Measurements from ENCODE around the gene KRT73. TPM values are rescaled to one million over a fixed set of nuclear protein-coding genes. Genes with fewer than 3 reads are reported as not detected.

Gene KRT73
- total RNA-seq, 1 donor from 2014 or later, result not detected

DNA sequence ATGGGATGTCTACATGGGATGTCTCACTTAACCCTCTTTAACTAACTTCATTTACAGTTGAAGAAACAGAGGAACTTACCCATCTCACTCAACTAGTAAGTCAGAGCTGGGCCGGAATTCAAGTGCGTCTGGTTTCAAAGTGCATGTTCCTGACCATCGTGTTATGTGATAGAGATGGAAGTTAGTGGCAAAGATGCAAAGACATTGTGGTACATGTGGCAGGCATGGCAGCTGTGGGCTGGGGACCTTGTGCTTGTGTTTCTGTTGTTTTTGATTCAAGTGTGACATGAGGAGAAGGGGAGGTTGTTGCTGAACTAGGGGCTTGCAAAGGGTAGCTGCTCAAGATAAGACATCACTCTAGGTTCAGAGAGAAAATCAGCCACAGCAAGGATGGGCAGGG is 42.4 kb downstream of the KRT73 start:
- Mint-ChIP-seq H3K4me3 (ENCODE audit: unreplicated experiment) (no peak overlapping the region), H3K9me3 (ENCODE audit: low read depth) (no peaks in the 10 kb centered on the region), H3K27ac (ENCODE audit: unreplicated experiment) (no peak overlapping the region), H3K27me3 (ENCODE audit: low read depth) (peaks cover 67% of the 10 kb centered on the region), H3K4me1 (ENCODE audit: low read depth) (no peaks in the 10 kb centered on the region), H3K36me3 (ENCODE audit: low read depth) (no peaks in the 10 kb centered on the region)
- TF ChIP-seq, protein P1, sequence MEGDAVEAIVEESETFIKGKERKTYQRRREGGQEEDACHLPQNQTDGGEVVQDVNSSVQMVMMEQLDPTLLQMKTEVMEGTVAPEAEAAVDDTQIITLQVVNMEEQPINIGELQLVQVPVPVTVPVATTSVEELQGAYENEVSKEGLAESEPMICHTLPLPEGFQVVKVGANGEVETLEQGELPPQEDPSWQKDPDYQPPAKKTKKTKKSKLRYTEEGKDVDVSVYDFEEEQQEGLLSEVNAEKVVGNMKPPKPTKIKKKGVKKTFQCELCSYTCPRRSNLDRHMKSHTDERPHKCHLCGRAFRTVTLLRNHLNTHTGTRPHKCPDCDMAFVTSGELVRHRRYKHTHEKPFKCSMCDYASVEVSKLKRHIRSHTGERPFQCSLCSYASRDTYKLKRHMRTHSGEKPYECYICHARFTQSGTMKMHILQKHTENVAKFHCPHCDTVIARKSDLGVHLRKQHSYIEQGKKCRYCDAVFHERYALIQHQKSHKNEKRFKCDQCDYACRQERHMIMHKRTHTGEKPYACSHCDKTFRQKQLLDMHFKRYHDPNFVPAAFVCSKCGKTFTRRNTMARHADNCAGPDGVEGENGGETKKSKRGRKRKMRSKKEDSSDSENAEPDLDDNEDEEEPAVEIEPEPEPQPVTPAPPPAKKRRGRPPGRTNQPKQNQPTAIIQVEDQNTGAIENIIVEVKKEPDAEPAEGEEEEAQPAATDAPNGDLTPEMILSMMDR (IDR thresholded peaks at IDR 0.05), result no peak
- no peak for DNase-seq (ENCODE audit: low spot score)

DNA sequence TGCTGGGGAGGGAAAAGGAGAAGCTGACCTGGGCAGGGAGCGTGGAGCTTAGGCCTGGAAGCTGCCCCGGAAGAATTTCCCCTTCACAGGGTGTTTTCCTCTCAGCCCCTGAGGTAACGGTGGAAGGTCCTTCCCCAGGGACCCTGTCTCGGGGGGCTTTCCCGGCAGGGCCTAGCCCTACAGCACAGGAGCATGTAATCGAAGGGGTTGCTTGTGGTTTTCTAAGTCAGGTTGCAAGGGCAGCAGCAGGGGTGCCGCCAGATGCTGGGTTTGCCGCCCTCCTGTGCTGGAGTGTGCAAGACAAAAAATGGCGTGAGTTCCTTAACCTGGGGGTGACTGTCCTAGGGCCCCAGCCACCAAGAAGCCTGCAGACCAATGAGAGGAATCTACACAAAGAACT is 43.1 kb downstream of the KRT73 start:
- TF ChIP-seq, protein P1 (IDR thresholded peaks at IDR 0.05), result no peak
- H3K27ac Mint-ChIP-seq (ENCODE audit: unreplicated experiment), result no peak overlapping the region
- no peaks in the 10 kb centered on the region for H3K36me3 Mint-ChIP-seq (ENCODE audit: low read depth)
- H3K9me3 Mint-ChIP-seq (ENCODE audit: low read depth), result no peaks in the 10 kb centered on the region
- H3K4me1 Mint-ChIP-seq (ENCODE audit: low read depth), result no peaks in the 10 kb centered on the region
- peak; percentile 47 for DNase-seq (ENCODE audit: low spot score)
- H3K4me3 Mint-ChIP-seq (ENCODE audit: unreplicated experiment), result no peak overlapping the region
- peaks cover 67% of the 10 kb centered on the region for H3K27me3 Mint-ChIP-seq (ENCODE audit: low read depth)

DNA sequence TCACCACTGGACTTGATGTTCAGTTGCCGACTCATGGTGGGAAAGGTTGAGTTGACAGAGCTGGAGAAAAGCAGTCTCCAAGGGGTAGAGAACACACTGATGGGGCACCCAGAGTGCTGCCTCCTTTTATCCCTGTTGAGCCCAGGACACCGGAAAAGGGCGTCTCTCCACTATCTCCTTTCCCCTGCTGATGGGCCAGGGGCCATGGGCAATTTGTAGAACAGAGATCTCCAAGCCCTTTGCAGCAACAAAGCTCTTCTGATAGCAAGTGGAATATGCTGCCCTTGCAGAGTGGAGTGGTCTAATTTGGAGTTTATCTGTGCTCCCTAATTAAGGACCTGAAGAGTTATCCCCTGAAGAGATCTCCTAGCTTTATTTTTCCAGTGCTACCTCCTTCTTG is 44.6 kb downstream of the KRT73 start, which contains the start of gene KRT74:
Gene KRT74 (minus strand): TSS at position 101 of the 400 bp plus-strand sequence. CDS start 66 bp downstream, at position 35.
- H3K36me3 Mint-ChIP-seq (ENCODE audit: low read depth), result no peaks in the 10 kb centered on the region
- TF ChIP-seq, protein P1 (IDR thresholded peaks at IDR 0.05), result no peak
- no peak within 1 kb of the TSS for H3K4me3 Mint-ChIP-seq (ENCODE audit: unreplicated experiment)
- H3K4me1 Mint-ChIP-seq (ENCODE audit: low read depth), result no peaks in the 10 kb centered on the region
- H3K27ac Mint-ChIP-seq (ENCODE audit: unreplicated experiment), result no peak within 1 kb of the TSS
- peaks cover 63% of the 10 kb centered on the region for H3K27me3 Mint-ChIP-seq (ENCODE audit: low read depth)
- no peak for DNase-seq (ENCODE audit: low spot score)
- H3K9me3 Mint-ChIP-seq (ENCODE audit: low read depth), result no peaks in the 10 kb centered on the region

DNA sequence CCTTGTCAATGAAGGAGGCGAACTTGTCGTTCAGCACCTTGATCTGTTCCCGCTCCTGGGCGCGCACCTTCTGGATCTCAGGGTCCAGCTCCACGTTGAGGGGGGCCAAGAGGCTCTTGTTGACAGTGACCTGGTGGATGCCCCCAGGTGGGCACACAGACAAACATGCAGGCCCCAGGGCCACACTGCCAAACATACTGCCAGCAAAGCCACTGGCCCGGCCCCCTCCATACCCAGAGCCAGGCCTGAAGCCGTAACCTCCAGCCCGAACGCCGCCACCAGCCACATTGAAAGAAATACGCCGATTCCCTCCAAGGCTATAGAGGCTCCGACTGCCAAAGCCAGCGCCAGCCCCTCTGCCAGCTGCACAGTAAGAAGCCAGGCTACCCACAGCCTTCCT is 45.1 kb downstream of the KRT73 start:
- Mint-ChIP-seq H3K36me3 (ENCODE audit: low read depth) (no peaks in the 10 kb centered on the region), H3K9me3 (ENCODE audit: low read depth) (no peaks in the 10 kb centered on the region), H3K4me1 (ENCODE audit: low read depth) (no peaks in the 10 kb centered on the region), H3K27ac (ENCODE audit: unreplicated experiment) (no peak overlapping the region), H3K4me3 (ENCODE audit: unreplicated experiment) (no peak overlapping the region), H3K27me3 (ENCODE audit: low read depth) (peaks cover 64% of the 10 kb centered on the region)
- TF ChIP-seq, protein P1 (IDR thresholded peaks at IDR 0.05), result no peak
- peak; percentile 63 for DNase-seq (ENCODE audit: low spot score)

DNA sequence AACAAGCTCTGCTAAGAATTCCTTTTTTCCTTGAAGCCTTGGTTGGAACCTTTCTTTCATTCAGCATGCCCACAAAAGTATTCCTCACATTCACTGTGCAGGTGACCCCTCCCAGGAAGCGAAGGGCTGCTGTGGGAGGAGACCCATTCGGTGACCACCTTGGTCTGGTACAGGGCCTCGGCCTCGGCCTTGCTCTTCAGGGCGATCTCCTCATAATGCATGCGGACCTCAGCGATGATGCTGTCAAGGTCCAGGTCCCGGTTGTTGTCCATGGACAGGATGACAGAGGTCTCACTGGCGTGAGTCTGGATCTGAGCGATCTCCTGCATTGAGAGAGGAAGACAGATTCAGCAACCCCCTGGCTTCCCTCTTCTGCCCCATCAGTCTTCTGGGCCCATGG is 47.8 kb downstream of the KRT73 start:
- peak; percentile 52 for DNase-seq (ENCODE audit: low spot score)
- Mint-ChIP-seq H3K36me3 (ENCODE audit: low read depth) (peaks cover under 1% of the 10 kb centered on the region), H3K4me1 (ENCODE audit: low read depth) (no peaks in the 10 kb centered on the region), H3K27ac (ENCODE audit: unreplicated experiment) (no peak overlapping the region), H3K4me3 (ENCODE audit: unreplicated experiment) (no peak overlapping the region), H3K9me3 (ENCODE audit: low read depth) (no peaks in the 10 kb centered on the region), H3K27me3 (ENCODE audit: low read depth) (peaks cover 76% of the 10 kb centered on the region)
- TF ChIP-seq, protein P1 (IDR thresholded peaks at IDR 0.05), result no peak
